Neural cell (in vitro differentiated cells): ENCODE results near the gene COA6. TPM values are rescaled to one million over a fixed set of nuclear protein-coding genes. Genes with fewer than 3 reads are reported as not detected.

ENCODE experiments used
- H2AFZ ChIP-seq: fragments of 200-600, 300-800 bp; sonication (generic), shearing (Covaris generic); 2 replicates; pipeline ENCODE4 v1.6.0; 2014; ENCODE audit warnings: low read depth, mild to moderate bottlenecking, antibody characterized with exemption, low read length, moderate library complexity
- H3F3A ChIP-seq: fragments of 200-600 bp; shearing (Covaris generic); 2 replicates; pipeline ENCODE4 v1.6.1; 2016; ENCODE audit warnings: mild to moderate bottlenecking, moderate library complexity, mixed read lengths, antibody characterized with exemption, low read length; ENCODE audit not compliant: insufficient read depth, poor library complexity, severe bottlenecking
- H3K27ac ChIP-seq: fragments of 200-600, 300-800 bp; sonication (generic), shearing (Covaris generic); 2 replicates; pipeline ENCODE4 v1.5.1; 2014; ENCODE audit warnings: mild to moderate bottlenecking, low read length, moderate library complexity
- H3K27me3 ChIP-seq: fragments of 300-800, 200-600 bp; sonication (generic), shearing (Covaris generic); 2 replicates; pipeline ENCODE4 v1.6.0; 2014; ENCODE audit warnings: mild to moderate bottlenecking, low read depth, low read length, moderate library complexity; ENCODE audit not compliant: insufficient read depth
- H3K36me3 ChIP-seq: fragments of 300-800, 200-600 bp; sonication (generic), shearing (Covaris generic); 2 replicates; pipeline ENCODE4 v1.5.1; 2014; ENCODE audit warnings: mild to moderate bottlenecking, antibody characterized with exemption, low read length, moderate library complexity; ENCODE audit not compliant: insufficient read depth
- H3K4me2 ChIP-seq: fragments of 300-800, 200-600 bp; sonication (generic), shearing (Covaris generic); 2 replicates; pipeline ENCODE4 v1.6.0; 2014; ENCODE audit warnings: mild to moderate bottlenecking, low read length
- H3K4me3 ChIP-seq: fragments of 300-800, 200-600 bp; sonication (generic), shearing (Covaris generic); 2 replicates; pipeline ENCODE4 v1.5.1; 2014; ENCODE audit warnings: mild to moderate bottlenecking, low read length, moderate library complexity
- H3K79me2 ChIP-seq: fragments of 200-600 bp; shearing (Covaris generic); replicated peaks from 2 replicates; pipeline ENCODE4 v1.6.0; 2014; ENCODE audit warnings: mild to moderate bottlenecking, low read length, moderate library complexity; ENCODE audit not compliant: insufficient read depth
- H3K9ac ChIP-seq: fragments of 300-800, 200-600 bp; sonication (generic), shearing (Covaris generic); 2 replicates; pipeline ENCODE4 v1.6.1; 2016; ENCODE audit warnings: mild to moderate bottlenecking, low read length, mixed read lengths
- H3K9me2 ChIP-seq: fragments of 200-600 bp; shearing (Covaris generic); 2 replicates; pipeline ENCODE4 v1.6.1; 2016; ENCODE audit warnings: mild to moderate bottlenecking, low read length, mixed read lengths; ENCODE audit not compliant: insufficient read depth
- H3K9me3 ChIP-seq: fragments of 200-600, 300-800 bp; sonication (generic), shearing (Covaris generic); 2 replicates; pipeline ENCODE4 v1.6.1; 2016; ENCODE audit warnings: mild to moderate bottlenecking, mixed run types, low read length, moderate library complexity, mixed read lengths
- H4K20me1 ChIP-seq: fragments of 200-600 bp; shearing (Covaris generic); 2 replicates; pipeline ENCODE4 v1.6.1; 2016; ENCODE audit warnings: mild to moderate bottlenecking, mixed run types; ENCODE audit not compliant: insufficient read depth
- CTCF ChIP-seq: fragments of 450-650 bp; IDR thresholded peaks from 2 replicates; pipeline ENCODE4 v1.5.1; 2014; ENCODE audit warnings: antibody characterized with exemption, mild to moderate bottlenecking, moderate library complexity; ENCODE audit not compliant: poor library complexity, severe bottlenecking
- EP300 ChIP-seq: fragments of 450-650 bp; conservative IDR thresholded peaks from 2 replicates; pipeline ENCODE4 v1.6.1; 2014; ENCODE audit warnings: antibody characterized with exemption, mild to moderate bottlenecking, moderate library complexity; ENCODE audit not compliant: poor library complexity, severe bottlenecking
- EZH2 ChIP-seq: fragments of 200-600, 300-800 bp; shearing (Covaris generic), sonication (generic); IDR thresholded peaks from 2 replicates; pipeline ENCODE4 v1.6.1; 2014; ENCODE audit warnings: antibody characterized with exemption, low read length, borderline replicate concordance, mild to moderate bottlenecking; ENCODE audit not compliant: insufficient read depth, poor library complexity, severe bottlenecking
- MXI1 ChIP-seq: fragments of 450-650 bp; conservative IDR thresholded peaks from 2 replicates; pipeline ENCODE4 v1.6.1; 2014; ENCODE audit warnings: antibody characterized with exemption, mild to moderate bottlenecking; ENCODE audit not compliant: poor library complexity, severe bottlenecking
- POLR2AphosphoS5 ChIP-seq: IDR thresholded peaks from 2 replicates; pipeline ENCODE4 v1.6.1; 2012
- RAD21 ChIP-seq: fragments of 450-650 bp; conservative IDR thresholded peaks from 2 replicates; pipeline ENCODE4 v1.6.1; 2014; ENCODE audit warnings: antibody characterized with exemption, mild to moderate bottlenecking, moderate library complexity
- REST ChIP-seq: IDR thresholded peaks from 2 replicates; pipeline ENCODE4 v1.6.1; 2012; ENCODE audit warnings: borderline replicate concordance
- SMC3 ChIP-seq: fragments of 450-650 bp; conservative IDR thresholded peaks from 2 replicates; pipeline ENCODE4 v1.6.1; 2014; ENCODE audit warnings: antibody characterized with exemption, mild to moderate bottlenecking, moderate library complexity; ENCODE audit not compliant: poor library complexity
- TAF1 ChIP-seq: IDR thresholded peaks from 2 replicates; pipeline ENCODE4 v1.6.1; 2012; ENCODE audit warnings: low read depth
- polyA plus RNA-seq: library from polyadenylated mRNA; depleted of rRNA; stranded (reverse); fragments of >200 nt; gene quantifications from 2 replicates; pipeline ENCODE4 v1.2.3, GENCODE V29; 2014

Gene COA6
- polyA plus RNA-seq, 1 donor from 2014 or later: 48.3 TPM

- Histone ChIP-seq H3K4me3 (no peak overlapping the region), H3K4me2 (no peak overlapping the region), H3K27ac (no peak overlapping the region), H4K20me1 (no peaks in the 10 kb centered on the region), H2AFZ (no peak overlapping the region), H3K36me3 (no peaks in the 10 kb centered on the region), H3K79me2 (no peaks in the 10 kb centered on the region), H3K9ac (no peak overlapping the region), H3K9me3 (no peaks in the 10 kb centered on the region), H3F3A (no peaks in the 10 kb centered on the region), H3K27me3 (no peaks in the 10 kb centered on the region), H3K9me2 (no peaks in the 10 kb centered on the region)
- no peak for TF ChIP-seq POLR2AphosphoS5
- TF ChIP-seq MXI1: no peak
- TF ChIP-seq REST: no peak
- TF ChIP-seq CTCF: no peak
- TF ChIP-seq EZH2: no peak
- no peak for TF ChIP-seq TAF1
- TF ChIP-seq EP300: no peak
- TF ChIP-seq SMC3: no peak
- TF ChIP-seq RAD21: no peak
Observed at GRCh38 chr1:234412830-234413229, 39.6 kb downstream of the COA6 start.

- no peaks in the 10 kb centered on the region for H3F3A ChIP-seq
- no peak overlapping the region for H3K4me3 ChIP-seq
- no peaks in the 10 kb centered on the region for H4K20me1 ChIP-seq
- H3K27me3 ChIP-seq: no peaks in the 10 kb centered on the region
- H3K79me2 ChIP-seq: no peaks in the 10 kb centered on the region
- H3K36me3 ChIP-seq: no peaks in the 10 kb centered on the region
- no peak overlapping the region for H3K9ac ChIP-seq
- H3K9me2 ChIP-seq: no peaks in the 10 kb centered on the region
- H3K9me3 ChIP-seq: no peaks in the 10 kb centered on the region
- H3K27ac ChIP-seq: no peak overlapping the region
- no peak overlapping the region for H2AFZ ChIP-seq
- H3K4me2 ChIP-seq: no peak overlapping the region
- TF ChIP-seq MXI1 (no peak), EZH2 (no peak), CTCF (no peak), SMC3 (no peak), REST (no peak), EP300 (no peak), RAD21 (no peak), POLR2AphosphoS5 (no peak), TAF1 (no peak)
Observed at GRCh38 chr1:234413485-234413884, 40.2 kb downstream of the COA6 start.
